SW 1271 (cell line): ENCODE results near the gene TTLL5.

Experiments
- DNase-seq, 2 experiments: peaks; one replicate each; lab custom pipeline; 2025; lab: John Stamatoyannopoulos, UW

TTLL5 gene

GRCh38 chr14:75970989-75971388, 309.9 kb downstream of the TTLL5 start:
- DNase-seq, result no peak

- DNase-seq, result no peak
These were observed 310.5 kb downstream of the TTLL5 start for GRCh38 chr14:75971509-75971908.

GRCh38 chr14:75972801-75973421, 311.9 kb downstream of the TTLL5 start:
- no peak for DNase-seq

- DNase-seq, result no peak
These were observed 316.0 kb downstream of the TTLL5 start for GRCh38 chr14:75976826-75977581.

GRCh38 chr14:75977582-75977943, 316.5 kb downstream of the TTLL5 start:
- no peak for DNase-seq

GRCh38 chr14:75978249-75978731, 317.2 kb downstream of the TTLL5 start:
- no peak for DNase-seq

- peak in 1 of 2 experiments; percentile 3 for DNase-seq
These were observed 318.1 kb downstream of the TTLL5 start for GRCh38 chr14:75979071-75979571.

- DNase-seq, result no peak
These were observed 318.9 kb downstream of the TTLL5 start for GRCh38 chr14:75979648-75980565.

- DNase-seq, result no peak
These were observed 319.8 kb downstream of the TTLL5 start for GRCh38 chr14:75980856-75981255.

GRCh38 chr14:75981426-75982265, 320.6 kb downstream of the TTLL5 start, which contains the start of gene TGFB3:
TGFB3 (minus strand) TSS chr14:75981995; CDS start chr14:75980893, 1,102 bp downstream.
- DNase-seq, result peak in 1 of 2 experiments; percentile 50

GRCh38 chr14:75982266-75983018, 321.4 kb downstream of the TTLL5 start:
- DNase-seq, result peak; percentile 33 to 76

GRCh38 chr14:75983019-75983358, 321.9 kb downstream of the TTLL5 start:
- DNase-seq, result no peak

GRCh38 chr14:75984674-75985073, 323.6 kb downstream of the TTLL5 start:
- no peak for DNase-seq

- peak; percentile 43 to 83 for DNase-seq
These were observed 324.8 kb downstream of the TTLL5 start, which contains the start of gene IFT43 for GRCh38 chr14:75985618-75986438. IFT43 (plus strand) TSS chr14:75985763; CDS start chr14:75985787, 24 bp downstream.

GRCh38 chr14:75986439-75986765, 325.4 kb downstream of the TTLL5 start:
- no peak for DNase-seq

- no peak for DNase-seq
These were observed 326.3 kb downstream of the TTLL5 start for GRCh38 chr14:75987201-75987970.

GRCh38 chr14:75989134-75989533, 328.1 kb downstream of the TTLL5 start:
- DNase-seq, result no peak

GRCh38 chr14:75990297-75990696, 329.3 kb downstream of the TTLL5 start:
- no peak for DNase-seq

- DNase-seq, result no peak
These were observed 330.7 kb downstream of the TTLL5 start for GRCh38 chr14:75991753-75992152.
